ENCODE results near the gene IL18BP.

DNA sequence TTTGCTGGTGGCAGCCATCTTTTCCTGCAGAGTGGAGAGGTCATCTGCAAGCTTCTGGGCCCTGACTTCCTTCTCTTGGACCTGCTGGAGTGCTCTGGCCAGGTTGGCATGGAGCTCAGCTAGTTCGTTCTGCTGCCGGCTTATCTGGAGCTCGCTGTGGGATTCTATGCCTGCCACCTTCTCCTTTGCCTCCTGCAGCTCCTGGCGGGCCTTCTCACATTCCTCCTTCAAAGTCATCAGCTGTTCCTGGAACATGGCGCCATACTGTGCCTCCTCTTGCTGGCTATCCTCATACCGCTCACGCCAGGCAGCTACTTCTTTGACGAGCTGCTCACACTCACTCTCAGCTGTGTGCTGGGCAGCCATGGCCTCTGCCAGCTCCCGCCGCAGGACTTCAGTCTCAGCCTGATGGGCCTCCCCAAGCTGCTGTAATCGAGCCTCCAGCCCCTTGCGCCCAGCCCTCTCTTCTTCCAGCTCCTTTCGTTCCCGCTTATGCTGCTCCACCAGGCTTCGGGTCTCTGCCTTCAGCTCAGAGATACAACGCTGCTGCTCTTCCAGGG, 16.1 kb downstream of the IL18BP start:
- TF ChIP-seq, protein P1, sequence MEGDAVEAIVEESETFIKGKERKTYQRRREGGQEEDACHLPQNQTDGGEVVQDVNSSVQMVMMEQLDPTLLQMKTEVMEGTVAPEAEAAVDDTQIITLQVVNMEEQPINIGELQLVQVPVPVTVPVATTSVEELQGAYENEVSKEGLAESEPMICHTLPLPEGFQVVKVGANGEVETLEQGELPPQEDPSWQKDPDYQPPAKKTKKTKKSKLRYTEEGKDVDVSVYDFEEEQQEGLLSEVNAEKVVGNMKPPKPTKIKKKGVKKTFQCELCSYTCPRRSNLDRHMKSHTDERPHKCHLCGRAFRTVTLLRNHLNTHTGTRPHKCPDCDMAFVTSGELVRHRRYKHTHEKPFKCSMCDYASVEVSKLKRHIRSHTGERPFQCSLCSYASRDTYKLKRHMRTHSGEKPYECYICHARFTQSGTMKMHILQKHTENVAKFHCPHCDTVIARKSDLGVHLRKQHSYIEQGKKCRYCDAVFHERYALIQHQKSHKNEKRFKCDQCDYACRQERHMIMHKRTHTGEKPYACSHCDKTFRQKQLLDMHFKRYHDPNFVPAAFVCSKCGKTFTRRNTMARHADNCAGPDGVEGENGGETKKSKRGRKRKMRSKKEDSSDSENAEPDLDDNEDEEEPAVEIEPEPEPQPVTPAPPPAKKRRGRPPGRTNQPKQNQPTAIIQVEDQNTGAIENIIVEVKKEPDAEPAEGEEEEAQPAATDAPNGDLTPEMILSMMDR (conservative IDR thresholded peaks at IDR 0.05; ENCODE audit: low read depth, low read length) = no peak
- TF ChIP-seq EZH2 (IDR thresholded peaks at IDR 0.05; ENCODE audit: borderline replicate concordance, low read depth, low read length, poor library complexity, severe bottlenecking) = no peak

All from A673 (cell line).